ENCODE results near the gene TTLL11.

DNA sequence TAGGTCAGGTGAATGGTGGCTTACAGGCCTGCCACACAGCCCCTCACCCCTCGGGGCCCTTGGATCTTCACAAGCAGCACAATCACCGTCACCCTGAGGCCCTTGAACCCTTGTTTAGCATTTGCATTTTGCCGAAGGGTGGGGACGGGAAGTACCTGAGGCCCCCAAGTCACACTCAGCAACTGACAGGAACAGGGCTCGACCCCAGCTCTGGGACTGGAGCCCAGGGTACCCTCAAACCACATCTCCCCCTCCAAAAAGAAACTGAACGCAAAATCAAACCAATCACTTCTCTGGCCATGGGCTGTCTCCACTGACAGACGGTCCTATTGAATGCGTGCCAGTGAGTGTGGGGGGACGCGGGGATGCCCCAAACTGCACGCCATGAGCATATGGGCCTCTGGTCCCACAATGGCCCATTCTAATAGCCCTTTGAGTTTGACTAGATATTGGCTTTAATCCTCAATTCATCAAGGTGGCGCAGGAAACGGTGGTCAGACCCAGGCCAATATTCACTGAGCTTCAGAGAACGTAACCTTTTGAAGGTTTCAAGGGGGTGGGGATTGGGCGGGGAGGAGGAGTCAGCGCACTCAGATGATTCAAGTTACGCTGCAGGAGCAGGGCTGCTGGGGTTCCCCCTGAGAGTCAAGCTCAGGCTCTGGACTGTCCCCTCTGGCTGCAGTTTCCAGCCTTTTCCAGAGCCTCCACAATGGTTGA lies 265.7 kb downstream of the TTLL11 start:
- TF ChIP-seq CTCF (IDR thresholded peaks at IDR 0.05), result no peak
- no peak for TF ChIP-seq EZH2 (IDR thresholded peaks at IDR 0.05)

Measured in neural progenitor cell (in vitro differentiated cells).